ENCODE data around the gene SERF2. TPM values are rescaled to one million over a fixed set of nuclear protein-coding genes. Genes with fewer than 3 reads are reported as not detected.
A peak's percentile ranks its signal among the peaks of the same experiment; 100 is the strongest.
"Not testable (repeated sequence)": the region's sequence is repeated elsewhere in the genome, so short reads cannot be mapped to it uniquely, and the experiment has no call there.

Gene SERF2
- total RNA-seq, 2 donors from 2014 or later: 1,223 to 1,445 TPM

DNA sequence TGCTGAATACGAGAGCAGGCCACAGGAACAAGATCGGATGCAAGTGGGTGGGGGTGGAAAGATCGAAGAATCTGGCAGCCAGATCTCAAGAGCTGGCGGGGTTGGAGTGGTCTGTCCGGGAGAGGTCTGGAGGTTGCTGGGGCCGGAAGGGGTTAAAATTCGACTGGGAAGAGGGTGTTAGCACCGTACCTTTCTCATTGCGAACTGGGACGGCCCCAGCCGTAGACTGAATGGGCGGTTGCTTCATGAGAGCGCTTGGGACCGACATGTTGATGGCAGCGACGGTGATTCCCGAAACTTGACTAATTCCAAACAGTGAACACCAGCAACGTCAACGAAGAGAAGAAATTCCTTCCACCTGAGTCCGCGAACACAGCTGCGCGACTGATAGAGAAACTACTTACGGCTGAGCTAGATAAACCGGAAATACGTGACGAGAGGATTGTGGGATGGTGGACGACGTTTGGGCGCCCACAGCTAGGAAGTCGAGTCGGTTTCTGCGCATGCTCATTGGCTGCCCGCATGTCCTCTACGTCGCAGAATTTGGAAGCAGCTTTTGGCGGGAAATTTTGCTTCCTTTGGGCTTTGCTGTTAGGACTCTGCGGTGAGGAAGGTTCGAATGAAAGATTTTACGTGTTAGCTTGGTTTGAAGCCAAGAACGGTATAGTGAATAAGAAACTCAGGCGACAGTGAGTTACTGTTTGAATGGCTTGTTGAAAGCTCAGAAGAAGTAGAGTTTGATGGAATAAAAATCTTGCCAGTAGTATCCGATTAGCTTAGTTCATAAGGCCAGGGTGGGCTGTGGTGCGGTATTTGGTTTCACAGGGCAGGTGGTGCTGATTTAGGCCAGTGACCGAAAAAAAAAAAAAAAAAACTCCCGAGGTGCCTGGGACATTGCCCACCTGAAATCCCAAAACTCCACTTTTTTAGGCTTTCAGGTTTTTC, 32.5 kb downstream of the SERF2 start, which contains the start of gene MFAP1:
Gene MFAP1 (minus strand): TSS at position 389 of the 945 bp plus-strand sequence. CDS start 121 bp downstream, at position 268.
- Histone ChIP-seq H3K36me3 (no peaks in the 10 kb centered on the region), H3K27ac (peak within 1 kb of the TSS; percentile 87), H3K9me3 (no peaks in the 10 kb centered on the region), H3K9ac (ENCODE audit: low read depth in 2 of 2, low read length in 2 of 2) (peak within 1 kb of the TSS; percentile 71 to 90), H3K27me3 (no peaks in the 10 kb centered on the region), H3K4me1 (peaks cover 14% of the 10 kb centered on the region), H3K4me3 (peak within 1 kb of the TSS; percentile 68)
- intact Hi-C loops (cut with DNase I): no loop called here
- TF ChIP-seq, protein P1, sequence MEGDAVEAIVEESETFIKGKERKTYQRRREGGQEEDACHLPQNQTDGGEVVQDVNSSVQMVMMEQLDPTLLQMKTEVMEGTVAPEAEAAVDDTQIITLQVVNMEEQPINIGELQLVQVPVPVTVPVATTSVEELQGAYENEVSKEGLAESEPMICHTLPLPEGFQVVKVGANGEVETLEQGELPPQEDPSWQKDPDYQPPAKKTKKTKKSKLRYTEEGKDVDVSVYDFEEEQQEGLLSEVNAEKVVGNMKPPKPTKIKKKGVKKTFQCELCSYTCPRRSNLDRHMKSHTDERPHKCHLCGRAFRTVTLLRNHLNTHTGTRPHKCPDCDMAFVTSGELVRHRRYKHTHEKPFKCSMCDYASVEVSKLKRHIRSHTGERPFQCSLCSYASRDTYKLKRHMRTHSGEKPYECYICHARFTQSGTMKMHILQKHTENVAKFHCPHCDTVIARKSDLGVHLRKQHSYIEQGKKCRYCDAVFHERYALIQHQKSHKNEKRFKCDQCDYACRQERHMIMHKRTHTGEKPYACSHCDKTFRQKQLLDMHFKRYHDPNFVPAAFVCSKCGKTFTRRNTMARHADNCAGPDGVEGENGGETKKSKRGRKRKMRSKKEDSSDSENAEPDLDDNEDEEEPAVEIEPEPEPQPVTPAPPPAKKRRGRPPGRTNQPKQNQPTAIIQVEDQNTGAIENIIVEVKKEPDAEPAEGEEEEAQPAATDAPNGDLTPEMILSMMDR (IDR thresholded peaks at IDR 0.05): no peak
- DNase-seq: peak; percentile 95

DNA sequence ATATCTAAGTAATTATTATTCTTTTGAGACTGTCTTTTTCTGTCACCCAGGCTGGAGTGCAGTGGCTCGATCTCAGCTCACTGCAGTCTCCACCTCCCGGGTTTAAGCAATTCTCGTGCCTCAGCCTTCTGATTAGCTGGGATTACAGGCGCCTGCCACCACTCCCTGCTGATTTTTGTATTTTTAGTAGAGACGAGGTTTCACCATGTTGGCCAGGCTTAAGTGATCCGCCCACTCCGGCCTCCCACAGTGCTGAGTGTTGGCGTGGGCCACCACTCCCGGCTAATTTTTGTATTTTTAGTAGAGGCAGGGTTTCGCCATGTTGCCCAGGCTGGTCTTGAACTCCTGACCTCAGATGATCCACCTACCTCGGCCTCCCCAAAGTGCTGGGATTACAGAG, 33.2 kb downstream of the SERF2 start:
- H3K36me3 ChIP-seq; H3K4me3 ChIP-seq; H3K9ac ChIP-seq (ENCODE audit: low read depth in 2 of 2, low read length in 2 of 2); H3K9me3 ChIP-seq; intact Hi-C loops (cut with DNase I); H3K27ac ChIP-seq; DNase-seq; H3K27me3 ChIP-seq: not testable (repeated sequence)
- peaks cover 14% of the 10 kb centered on the region for H3K4me1 ChIP-seq

DNA sequence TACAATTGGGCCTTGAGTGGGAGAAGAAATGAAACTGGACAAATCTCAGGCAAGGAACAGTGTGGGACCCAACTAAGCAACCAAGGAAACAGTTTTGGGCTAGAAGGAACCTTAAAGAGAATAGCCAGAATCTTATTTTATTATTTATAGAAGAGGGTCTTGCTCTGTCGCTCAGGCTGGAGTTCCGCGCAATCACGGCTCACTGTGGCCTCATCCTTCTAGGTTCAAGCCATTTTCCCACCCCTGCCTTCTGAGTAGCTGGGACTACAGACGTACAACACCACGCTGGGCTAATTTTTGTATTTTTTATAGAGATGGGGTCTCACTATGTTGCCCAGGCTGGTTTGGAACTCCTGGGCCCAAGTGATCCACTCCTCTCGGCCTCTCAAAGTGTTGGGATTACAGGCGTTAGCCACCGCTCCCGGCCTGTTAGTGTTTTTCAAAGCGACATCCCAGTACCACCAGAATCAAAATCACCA, 33.9 kb downstream of the SERF2 start:
- H3K27me3 ChIP-seq: no peaks in the 10 kb centered on the region
- H3K9me3 ChIP-seq: no peaks in the 10 kb centered on the region
- TF ChIP-seq, protein P1 (IDR thresholded peaks at IDR 0.05): no peak
- no peaks in the 10 kb centered on the region for H3K36me3 ChIP-seq
- peaks cover 14% of the 10 kb centered on the region for H3K4me1 ChIP-seq
- intact Hi-C loops (cut with DNase I): no loop called here
- no peak for DNase-seq
- H3K4me3 ChIP-seq: peak overlapping the region; percentile 49
- no peak overlapping the region for H3K9ac ChIP-seq (ENCODE audit: low read depth in 2 of 2, low read length in 2 of 2)
- H3K27ac ChIP-seq: peak overlapping the region; percentile 53

DNA sequence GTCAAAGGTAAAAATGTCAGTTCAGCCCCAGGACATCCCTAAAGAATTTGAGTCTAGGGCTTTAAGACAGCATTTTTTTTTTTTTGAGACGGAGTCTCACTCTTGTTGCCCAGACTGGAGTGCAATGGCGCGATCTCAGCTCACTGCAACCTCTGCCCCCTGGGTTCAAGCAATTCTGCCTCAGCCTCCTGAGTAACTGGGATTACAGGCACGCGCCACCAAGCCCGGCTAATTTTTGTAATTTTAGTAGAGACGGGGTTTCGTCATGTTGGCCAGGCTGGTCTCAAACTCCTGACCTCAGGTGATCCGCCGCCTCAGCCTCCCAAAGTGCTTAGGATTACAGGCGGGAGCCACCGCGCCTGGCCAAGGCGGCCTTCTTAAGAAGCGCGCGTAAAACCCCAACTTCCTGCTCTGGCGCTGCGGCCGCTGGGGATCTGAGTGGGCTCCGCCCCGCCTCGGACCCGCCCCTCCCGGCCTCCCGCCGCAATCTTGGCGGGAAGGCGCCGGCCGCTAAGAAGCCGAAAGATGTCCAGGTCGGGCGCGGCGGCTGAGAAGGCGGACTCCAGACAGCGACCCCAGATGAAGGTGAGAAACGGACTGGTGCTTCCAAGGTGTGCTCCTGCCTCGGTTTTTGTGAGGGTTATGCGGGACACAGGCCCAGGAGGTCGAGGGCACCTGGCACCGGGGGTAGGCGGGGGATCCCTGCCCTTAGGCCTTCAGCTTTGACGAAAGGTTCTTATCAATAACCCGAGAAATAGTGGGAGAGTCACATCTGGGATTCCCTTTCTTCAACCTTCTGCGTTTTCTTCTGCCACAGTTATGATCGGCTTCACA, 34.6 kb downstream of the SERF2 start, which contains the start of gene WDR76:
Gene WDR76 (plus strand): TSS at position 495 of the 834 bp plus-strand sequence. CDS start 31 bp downstream, at position 526.
- Histone ChIP-seq H3K4me3 (peak within 1 kb of the TSS; percentile 49), H3K9me3 (no peaks in the 10 kb centered on the region), H3K27ac (peak within 1 kb of the TSS; percentile 53), H3K27me3 (no peaks in the 10 kb centered on the region), H3K9ac (ENCODE audit: low read depth in 2 of 2, low read length in 2 of 2) (peak within 1 kb of the TSS; percentile 51 to 71), H3K4me1 (peaks cover 14% of the 10 kb centered on the region), H3K36me3 (no peaks in the 10 kb centered on the region)
- intact Hi-C loops (cut with DNase I): no loop called here
- TF ChIP-seq, protein P1 (IDR thresholded peaks at IDR 0.05): no peak
- peak; percentile 88 for DNase-seq

DNA sequence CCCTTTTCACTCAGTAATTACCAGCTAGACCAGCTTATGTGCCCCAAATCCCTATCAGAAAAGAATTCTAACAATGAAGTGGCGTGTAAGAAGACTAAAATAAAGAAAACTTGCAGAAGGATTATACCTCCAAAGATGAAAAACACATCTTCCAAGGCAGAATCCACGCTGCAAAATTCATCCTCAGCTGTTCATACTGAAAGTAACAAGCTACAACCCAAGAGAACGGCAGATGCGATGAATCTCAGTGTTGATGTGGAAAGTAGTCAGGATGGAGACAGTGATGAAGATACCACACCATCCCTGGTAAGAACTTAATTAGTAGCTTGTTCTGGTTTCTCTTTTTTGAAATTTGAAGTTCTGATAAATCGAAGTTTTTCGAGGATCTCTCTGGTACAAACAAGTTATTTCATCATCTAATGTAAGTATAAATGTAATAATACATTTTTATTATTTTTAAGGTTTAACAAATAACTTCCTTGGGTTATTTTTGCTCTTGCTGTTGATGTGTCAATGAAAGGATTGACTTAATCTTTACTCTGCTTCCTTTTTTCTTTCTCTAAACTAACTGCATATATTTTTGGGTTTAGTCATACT, 36.0 kb downstream of the SERF2 start:
- H3K4me1 ChIP-seq: peaks cover 14% of the 10 kb centered on the region
- H3K9me3 ChIP-seq: no peaks in the 10 kb centered on the region
- TF ChIP-seq, protein P1 (IDR thresholded peaks at IDR 0.05): no peak
- intact Hi-C loops (cut with DNase I): no loop called here
- H3K27me3 ChIP-seq: no peaks in the 10 kb centered on the region
- no peak overlapping the region for H3K9ac ChIP-seq (ENCODE audit: low read depth in 2 of 2, low read length in 2 of 2)
- no peak overlapping the region for H3K27ac ChIP-seq
- H3K36me3 ChIP-seq: no peaks in the 10 kb centered on the region
- no peak for DNase-seq
- H3K4me3 ChIP-seq: no peak overlapping the region

DNA sequence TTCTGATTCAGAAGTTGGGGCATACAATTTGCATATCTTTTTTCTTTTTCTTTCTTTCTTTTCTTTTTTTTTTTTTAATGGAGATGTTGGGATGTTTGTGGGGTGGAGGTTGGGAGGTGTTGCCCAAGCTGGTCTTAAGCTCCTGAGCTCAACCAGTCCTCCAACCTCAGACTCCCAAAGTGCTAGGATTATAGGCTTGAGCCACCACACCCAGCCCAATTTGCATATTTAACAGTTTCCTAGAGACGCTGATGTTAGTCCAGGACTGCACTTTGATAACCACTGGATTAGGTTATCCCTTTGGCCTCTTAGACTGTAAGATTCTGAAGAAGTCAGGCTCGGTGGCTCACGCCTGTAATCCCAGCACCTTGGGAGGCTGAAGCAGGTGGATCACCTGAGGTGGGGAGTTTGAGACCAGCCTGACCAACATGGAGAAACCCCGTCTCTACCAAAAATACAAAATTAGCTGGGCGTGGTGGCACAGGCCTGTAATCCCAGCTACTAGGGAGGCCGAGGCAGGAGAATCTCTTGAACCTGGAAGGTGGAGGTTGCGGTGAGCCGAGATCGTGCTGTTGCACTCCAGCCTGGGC, 37.9 kb downstream of the SERF2 start:
- intact Hi-C loops (cut with DNase I); H3K4me1 ChIP-seq: not testable (repeated sequence)

DNA sequence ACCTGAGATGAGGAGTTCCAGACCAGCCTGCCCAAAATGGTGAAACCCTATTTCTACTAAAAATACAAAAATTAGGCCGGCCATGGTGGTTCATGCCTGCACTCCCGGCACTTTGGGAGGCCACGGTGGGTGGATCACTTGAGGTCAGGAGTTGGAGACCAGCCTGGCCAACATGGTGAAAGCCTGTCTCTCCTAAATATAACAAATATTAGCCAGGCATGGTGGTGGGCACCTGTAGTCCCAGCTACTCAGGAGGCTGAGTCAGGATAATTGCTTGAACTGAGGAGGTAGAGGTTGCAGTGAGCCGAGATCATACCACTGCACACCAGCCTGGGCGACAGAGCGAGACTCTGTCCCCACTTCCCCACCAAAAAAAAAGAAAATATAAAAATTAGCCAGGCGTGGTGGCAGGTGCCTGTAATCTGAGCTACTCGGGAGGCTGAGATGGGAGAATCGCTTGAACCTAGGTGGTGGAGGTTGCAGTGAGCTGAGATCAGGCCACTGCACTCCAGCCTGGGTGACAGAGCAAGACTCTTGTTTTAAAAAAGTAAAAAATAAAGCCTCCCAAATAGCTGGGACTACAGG, 38.7 kb downstream of the SERF2 start:
- H3K4me1 ChIP-seq; DNase-seq; intact Hi-C loops (cut with DNase I): not testable (repeated sequence)

More for the DNA sequence above, 37.9 kb downstream of the SERF2 start:
- DNase-seq; H3K4me3 ChIP-seq; H3K36me3 ChIP-seq; H3K27ac ChIP-seq; H3K9ac ChIP-seq (ENCODE audit: low read depth in 2 of 2, low read length in 2 of 2); H3K27me3 ChIP-seq; H3K9me3 ChIP-seq: not testable (repeated sequence)

DNA sequence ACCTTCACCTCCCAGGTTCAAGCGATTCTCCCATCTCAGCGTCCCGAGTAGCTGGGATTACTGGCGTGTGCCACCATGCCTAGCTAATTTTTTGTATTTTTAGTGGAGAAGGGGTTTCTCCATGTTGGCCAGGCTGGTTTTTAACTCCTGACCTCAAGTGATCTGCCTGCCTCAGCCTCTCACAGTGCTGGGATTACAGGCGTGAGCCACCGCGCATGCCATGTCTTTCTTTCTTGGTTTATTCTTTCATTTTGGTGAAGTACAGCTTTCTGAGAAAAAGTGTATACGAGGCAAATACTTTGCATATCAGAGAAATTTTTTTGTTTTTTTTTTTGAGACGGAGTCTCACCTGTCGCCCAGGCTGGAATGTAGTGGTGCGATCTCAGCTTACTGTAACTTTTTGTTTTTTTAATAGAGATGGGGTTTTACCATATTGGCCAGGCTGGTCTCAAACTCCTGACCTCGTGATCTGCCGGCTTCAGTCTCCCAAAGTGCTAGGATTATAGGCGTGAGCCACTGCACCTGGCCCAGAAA, 39.5 kb downstream of the SERF2 start:
- DNase-seq; H3K36me3 ChIP-seq; H3K9ac ChIP-seq (ENCODE audit: low read depth in 2 of 2, low read length in 2 of 2); H3K4me3 ChIP-seq; H3K9me3 ChIP-seq; H3K27me3 ChIP-seq; H3K4me1 ChIP-seq; intact Hi-C loops (cut with DNase I); H3K27ac ChIP-seq: not testable (repeated sequence)

More for the DNA sequence above, 38.7 kb downstream of the SERF2 start:
- not testable (repeated sequence) for H3K9ac ChIP-seq (ENCODE audit: low read depth in 2 of 2, low read length in 2 of 2); H3K9me3 ChIP-seq; H3K36me3 ChIP-seq; H3K27ac ChIP-seq; H3K4me3 ChIP-seq; H3K27me3 ChIP-seq

All from colonic mucosa (tissue), 4 donors.